ENCODE results near the gene HEPACAM.

DNA sequence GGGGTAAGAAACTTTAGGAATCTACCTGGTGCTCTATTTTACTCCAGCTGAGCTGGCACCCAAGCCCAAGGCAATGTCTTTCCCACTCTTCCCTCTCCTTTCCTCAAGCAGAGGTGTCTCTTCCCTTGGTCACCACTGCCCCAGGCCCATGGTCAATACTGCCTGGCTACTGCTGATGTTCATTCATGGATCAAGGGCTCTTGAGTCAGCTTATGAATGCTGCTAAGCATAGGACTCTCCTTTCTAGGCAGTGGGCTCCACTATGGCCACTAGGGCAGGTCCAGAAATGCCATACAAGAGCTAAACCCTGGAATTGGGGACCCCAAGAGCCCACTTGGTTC, 19.5 kb downstream of the HEPACAM start:
- TF ChIP-seq, protein P1, sequence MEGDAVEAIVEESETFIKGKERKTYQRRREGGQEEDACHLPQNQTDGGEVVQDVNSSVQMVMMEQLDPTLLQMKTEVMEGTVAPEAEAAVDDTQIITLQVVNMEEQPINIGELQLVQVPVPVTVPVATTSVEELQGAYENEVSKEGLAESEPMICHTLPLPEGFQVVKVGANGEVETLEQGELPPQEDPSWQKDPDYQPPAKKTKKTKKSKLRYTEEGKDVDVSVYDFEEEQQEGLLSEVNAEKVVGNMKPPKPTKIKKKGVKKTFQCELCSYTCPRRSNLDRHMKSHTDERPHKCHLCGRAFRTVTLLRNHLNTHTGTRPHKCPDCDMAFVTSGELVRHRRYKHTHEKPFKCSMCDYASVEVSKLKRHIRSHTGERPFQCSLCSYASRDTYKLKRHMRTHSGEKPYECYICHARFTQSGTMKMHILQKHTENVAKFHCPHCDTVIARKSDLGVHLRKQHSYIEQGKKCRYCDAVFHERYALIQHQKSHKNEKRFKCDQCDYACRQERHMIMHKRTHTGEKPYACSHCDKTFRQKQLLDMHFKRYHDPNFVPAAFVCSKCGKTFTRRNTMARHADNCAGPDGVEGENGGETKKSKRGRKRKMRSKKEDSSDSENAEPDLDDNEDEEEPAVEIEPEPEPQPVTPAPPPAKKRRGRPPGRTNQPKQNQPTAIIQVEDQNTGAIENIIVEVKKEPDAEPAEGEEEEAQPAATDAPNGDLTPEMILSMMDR (IDR thresholded peaks at IDR 0.05; ENCODE audit: extremely low read depth in 1 of 2, insufficient read depth in 1 of 2, low read depth in 1 of 2, low read length in 2 of 2) = no peak
- TF ChIP-seq JUN (IDR thresholded peaks at IDR 0.05; ENCODE audit: borderline replicate concordance, insufficient read depth, insufficient read length, low read depth) = no peak

Data from endothelial cell of umbilical vein (primary cell).